ENCODE results near the gene LMNTD2.

DNA sequence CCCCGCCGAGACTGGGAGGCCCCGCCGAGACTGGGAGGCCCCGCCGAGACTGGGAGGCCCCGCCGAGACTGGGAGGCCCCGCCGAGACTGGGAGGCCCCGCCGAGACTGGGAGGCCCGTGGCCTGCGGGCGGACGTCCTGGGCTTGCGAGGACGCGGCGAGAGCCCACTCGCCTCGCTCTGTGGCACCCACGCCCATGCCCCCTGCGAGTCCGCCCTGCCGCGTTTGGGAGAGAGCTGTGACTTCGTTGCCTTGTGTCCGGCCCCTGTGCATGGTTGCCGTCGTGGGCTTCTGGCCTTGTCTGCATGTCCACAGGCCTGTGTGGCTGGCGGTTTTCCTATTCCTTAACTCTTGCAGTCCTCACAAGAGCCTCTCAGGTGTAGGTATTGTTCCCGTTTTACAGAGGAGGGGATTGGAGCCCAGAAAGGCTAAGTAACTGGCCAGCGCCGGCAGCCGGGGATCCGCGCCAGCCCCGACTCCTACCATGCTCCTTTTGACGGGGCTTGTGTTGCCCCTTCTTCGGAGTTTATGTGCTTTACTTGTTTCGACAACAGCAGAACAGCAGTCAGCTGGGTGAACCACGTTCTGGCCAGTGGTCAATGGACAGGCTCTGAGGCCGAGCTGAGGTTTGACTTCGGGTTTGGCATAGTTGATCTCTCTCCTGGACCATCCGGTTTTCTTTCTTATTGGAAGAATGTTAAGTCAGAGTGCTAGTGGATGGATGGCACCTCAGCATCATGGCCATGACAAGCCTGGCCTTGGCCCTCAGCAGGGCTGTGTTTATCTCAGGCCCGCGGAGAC, 16.5 kb upstream of the LMNTD2 start:
- TF ChIP-seq CTCF (IDR thresholded peaks at IDR 0.05; ENCODE audit: insufficient read depth, low read length, poor library complexity, severe bottlenecking): no peak
- TF ChIP-seq EZH2phosphoT487 (conservative IDR thresholded peaks at IDR 0.05; ENCODE audit: low read length): no peak
